GM20000 (cell line): ENCODE data around the gene SLC19A1.

Experiments
- DNase-seq: peaks from one replicate; pipeline ENCODE4 v3.0.0; 2012; ENCODE audit warnings: low spot score
- CTCF ChIP-seq: IDR thresholded peaks from 2 replicates; pipeline ENCODE4 v1.5.1; 2012; ENCODE audit warnings: mild to moderate bottlenecking, control low read depth; ENCODE audit errors: extremely low read depth, missing control alignments

The SLC19A1 gene

GRCh38 chr21:45464309-45464708, 77.9 kb downstream of the SLC19A1 start:
- TF ChIP-seq CTCF = no peak
- no peak for DNase-seq

GRCh38 chr21:45463871-45464270, 78.4 kb downstream of the SLC19A1 start:
- TF ChIP-seq CTCF = no peak
- no peak for DNase-seq

- TF ChIP-seq CTCF = no peak
- no peak for DNase-seq
Observed at GRCh38 chr21:45461806-45462341, 80.4 kb downstream of the SLC19A1 start.

GRCh38 chr21:45461369-45461750, 80.9 kb downstream of the SLC19A1 start:
- no peak for TF ChIP-seq CTCF
- DNase-seq = no peak

GRCh38 chr21:45460611-45461368, 81.5 kb downstream of the SLC19A1 start:
- DNase-seq = no peak
- no peak for TF ChIP-seq CTCF

GRCh38 chr21:45460011-45460565, 82.2 kb downstream of the SLC19A1 start:
- TF ChIP-seq CTCF = no peak
- no peak for DNase-seq

GRCh38 chr21:45459171-45460010, 82.8 kb downstream of the SLC19A1 start:
- no peak for DNase-seq
- no peak for TF ChIP-seq CTCF
